T-cell (primary cell): ENCODE results near the gene MLEC. TPM values are rescaled to one million over a fixed set of nuclear protein-coding genes. Genes with fewer than 3 reads are reported as not detected.
"Not testable (repeated sequence)": the region's sequence is repeated elsewhere in the genome, so short reads cannot be mapped to it uniquely, and the experiment has no call there.

Source experiments
- ATAC-seq, 4 experiments: fragments of 200-7000 bp in 3 of 4; fragments of 150-1000 bp in 1 of 4; cut with Tn5 transposase; replicated peaks in 1 of 4; 1 replicate in 3 of 4; 2 replicates in 1 of 4; pipeline ENCODE4 v1.10.0; 2021; ENCODE audit warnings: moderate library complexity in 3 of 4, mild to moderate bottlenecking in 2 of 4, moderate number of reproducible peaks in 1 of 4
- CTCF ChIA-PET, 2 donors: fragments of 300-600 bp; sonication (Branson Sonifier 250); formaldehyde crosslinking; loops; one replicate each; lab custom pipeline; 2022; ENCODE audit warnings: antibody characterized with exemption in 2 of 2; lab: Charles Lee
- POLR2A ChIA-PET, 2 donors: fragments of 300-600 bp; sonication (Branson Sonifier 250); formaldehyde crosslinking; loops; one replicate each; lab custom pipeline; 2022; ENCODE audit warnings: antibody characterized with exemption in 2 of 2; lab: Charles Lee
- DNase-seq, 35 experiments: peaks; one replicate each; pipeline versions ENCODE4 v3.0.0 to v3.0.0-alpha.2; 2013 to 2023
- H3K27ac ChIP-seq: one replicate; pipeline ENCODE4 v1.5.1; 2013; ENCODE audit warnings: low read length
- H3K27me3 ChIP-seq, 2 experiments: replicated peaks in 1 of 2; 1 replicate in 1 of 2; 2 replicates in 1 of 2; pipeline versions ENCODE4 v1.6.1 to v1.7.0; 2013; ENCODE audit warnings: low read length in 1 of 2, mixed read lengths in 1 of 2; ENCODE audit not compliant: control insufficient read depth in 2 of 2, insufficient read depth in 2 of 2; ENCODE audit errors: extremely low read depth in 1 of 2
- H3K36me3 ChIP-seq, 2 donors: 1 replicate in 1 of 2; 2 replicates in 1 of 2; pipeline versions ENCODE4 v1.6.1 to v1.7.0; 2013; ENCODE audit warnings: low read length in 1 of 2; ENCODE audit not compliant: control insufficient read depth in 2 of 2, insufficient read depth in 1 of 2; ENCODE audit errors: extremely low read depth in 1 of 2
- H3K4me1 ChIP-seq, 2 experiments: 1 replicate in 1 of 2; 2 replicates in 1 of 2; pipeline versions ENCODE4 v1.6.1 to v1.7.0; 2013; ENCODE audit warnings: low read length in 2 of 2, mixed read lengths in 1 of 2; ENCODE audit not compliant: insufficient read depth in 2 of 2, control insufficient read depth in 1 of 2; ENCODE audit errors: extremely low read depth in 1 of 2
- H3K4me3 ChIP-seq, 2 donors: 1 replicate in 1 of 2; 2 replicates in 1 of 2; pipeline versions ENCODE4 v1.5.1 to v1.7.0; 2013; ENCODE audit warnings: mild to moderate bottlenecking in 2 of 2, low read length in 1 of 2, moderate library complexity in 1 of 2; ENCODE audit not compliant: control insufficient read depth in 1 of 2; ENCODE audit errors: extremely low read depth in 1 of 2
- H3K9me3 ChIP-seq: 2 replicates; pipeline ENCODE4 v1.7.0; 2013
- H3K27ac Mint-ChIP-seq, 2 donors: one replicate each; pipeline ENCODE4 v1.8.0; 2020 to 2021; ENCODE audit warnings: mild to moderate bottlenecking in 2 of 2, mixed read lengths in 2 of 2
- H3K27me3 Mint-ChIP-seq, 2 donors: one replicate each; pipeline ENCODE4 v1.8.0; 2021 to 2022; ENCODE audit warnings: mixed read lengths in 2 of 2
- H3K36me3 Mint-ChIP-seq: one replicate; pipeline ENCODE4 v1.8.0; 2021; ENCODE audit warnings: mixed read lengths
- H3K4me1 Mint-ChIP-seq, 3 donors: one replicate each; pipeline ENCODE4 v1.8.0; 2020 to 2022; ENCODE audit warnings: mixed read lengths in 3 of 3, mild to moderate bottlenecking in 1 of 3
- H3K4me3 Mint-ChIP-seq, 3 donors: one replicate each; pipeline ENCODE4 v1.8.0; 2020 to 2022; ENCODE audit warnings: mild to moderate bottlenecking in 3 of 3, mixed read lengths in 3 of 3, moderate library complexity in 3 of 3
- H3K9me3 Mint-ChIP-seq, 3 donors: one replicate each; pipeline ENCODE4 v1.8.0; 2020 to 2022; ENCODE audit warnings: mixed read lengths in 3 of 3
- WGBS: methylation state at CpG from one replicate; pipeline ENCODE4 v1.1.5; 2013; ENCODE audit warnings: missing lambda C conversion rate; ENCODE audit not compliant: insufficient coverage; 5-methylcytosine and 5-hydroxymethylcytosine counted together
- total RNA-seq, 35 experiments: library from RNA in 6 of 35; stranded (reverse) in 6 of 35; fragments of 120-200 nt in 1 of 35; gene quantifications; one replicate each; pipeline versions ENCODE4 v1.2.1 to v1.2.4 and lab custom pipeline; 2013 to 2026

Gene MLEC
- total RNA-seq, 5 donors from 2014 or later (not counting 1 experiment from before 2014, with no cell fraction given), result 26.3 to 61.3 (median 55.3) TPM

DNA sequence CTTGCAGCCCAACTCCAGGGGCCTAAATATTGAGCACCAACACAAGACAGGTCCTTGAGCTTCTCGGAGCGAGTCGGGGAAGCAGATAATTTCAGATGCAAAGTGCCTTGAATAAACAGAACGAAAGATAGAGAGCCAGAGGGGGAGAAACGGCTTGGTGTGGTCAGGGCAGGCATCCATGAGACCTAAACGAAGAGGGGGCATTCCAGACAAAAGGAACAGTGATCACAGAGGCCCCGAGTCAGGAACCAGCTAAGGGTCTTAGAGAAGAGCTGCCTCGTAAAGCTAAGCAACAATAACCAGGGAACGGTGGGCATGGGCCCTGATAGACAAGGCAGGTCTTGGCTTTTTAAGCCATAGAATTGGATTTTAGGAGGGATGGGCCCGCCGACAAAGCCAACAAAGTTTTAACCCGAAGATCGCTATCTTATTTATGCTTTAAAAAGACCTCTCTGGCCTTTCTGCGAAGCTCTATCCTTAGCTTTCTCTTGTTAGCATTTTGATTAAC, 38.3 kb downstream of the MLEC start:
- Histone ChIP-seq H3K27me3 (no peaks in the 10 kb centered on the region), H3K4me1 (peaks cover 0 to 22% of the 10 kb centered on the region in 2 experiments), H3K36me3 (peaks cover 8 to 36% of the 10 kb centered on the region in 2 donors), H3K9me3 (no peaks in the 10 kb centered on the region), H3K4me3 (peak overlapping the region; percentile 67 to 68), H3K27ac (no peak overlapping the region)
- ATAC-seq (peak in 1 of 4 experiments; percentile 1), DNase-seq (no peak)
- H3K36me3 Mint-ChIP-seq, result peaks cover 34% of the 10 kb centered on the region
- H3K4me3 Mint-ChIP-seq, result peak overlapping the region; percentile 87 to 90 (median 88)
- H3K9me3 Mint-ChIP-seq, result no peaks in the 10 kb centered on the region
- WGBS, result 49% methylated on average over 10 of the region's 14 CpGs
- CTCF ChIA-PET, result interaction anchor here in 1 of 2 donors (0.6 to 0.7 kb wide), 3 partner anchors 75 to 1427 kb away, joined by 3 to 5 read pairs (median 3); partner anchors contain the start of gene CABP1
- H3K4me1 Mint-ChIP-seq, result peaks cover 19 to 25% (median 23%) of the 10 kb centered on the region in 3 donors
- POLR2A ChIA-PET, result interaction anchor here in 1 of 2 donors (0.6 kb wide), 1 partner anchor 14 kb away, joined by 3 read pairs; no protein-coding TSS in a partner anchor
- H3K27ac Mint-ChIP-seq, result peak overlapping the region in 1 of 2 donors; percentile 48
- no peaks in the 10 kb centered on the region for H3K27me3 Mint-ChIP-seq

DNA sequence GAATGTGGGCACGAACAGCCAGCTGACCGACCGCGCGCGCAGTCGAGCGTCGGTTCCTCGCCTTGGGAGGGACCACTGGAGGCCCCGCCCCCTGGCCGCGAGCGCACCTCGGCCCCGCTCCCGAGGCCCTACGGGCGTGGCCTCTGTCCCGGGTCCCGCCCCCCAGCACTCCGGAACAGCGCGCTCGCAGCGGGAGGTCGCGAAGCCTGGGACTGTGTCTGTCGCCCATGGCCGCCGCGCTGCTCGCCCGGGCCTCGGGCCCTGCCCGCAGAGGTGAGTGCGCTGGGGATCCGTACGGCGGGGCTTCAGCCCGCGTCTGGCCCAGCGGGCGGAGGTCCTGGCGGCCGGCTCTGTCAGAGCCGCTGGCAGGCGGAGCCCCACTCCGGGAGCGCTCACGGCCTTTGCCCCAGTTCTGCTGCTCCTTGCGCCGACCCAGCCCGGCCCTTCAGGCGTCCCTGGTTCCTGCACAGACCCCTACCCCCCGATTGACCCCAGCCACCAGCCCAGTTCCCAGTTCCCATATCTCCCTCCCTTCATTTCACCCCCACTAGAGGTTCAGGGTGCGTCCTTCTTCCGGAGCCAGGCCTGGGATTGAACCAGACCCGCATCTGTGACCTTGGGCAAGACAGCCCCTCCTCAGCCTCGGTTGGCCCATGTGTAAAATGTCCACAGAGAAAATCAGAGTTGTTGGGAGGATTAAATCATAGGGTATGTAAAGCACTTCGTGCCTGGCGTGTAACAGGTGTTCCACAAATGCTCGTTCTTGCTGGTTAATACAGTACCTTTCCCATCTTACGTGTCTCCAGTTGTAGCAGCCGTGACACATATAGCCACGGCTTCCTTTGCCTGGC, 38.9 kb downstream of the MLEC start, which contains the start of gene ACADS:
Gene ACADS (plus strand): TSS at position 168 of the 851 bp plus-strand sequence. CDS start 60 bp downstream, at position 228.
- Histone ChIP-seq H3K4me1 (peaks cover 0 to 22% of the 10 kb centered on the region in 2 experiments), H3K4me3 (peak within 1 kb of the TSS; percentile 67 to 68), H3K27me3 (no peaks in the 10 kb centered on the region), H3K9me3 (no peaks in the 10 kb centered on the region), H3K27ac (peak within 1 kb of the TSS; percentile 38), H3K36me3 (peaks cover 4 to 34% of the 10 kb centered on the region in 2 donors)
- ATAC-seq, result peak; percentile 100
- DNase-seq, result peak; percentile 73 to 93 (median 84)
- POLR2A ChIA-PET, result interaction anchor here in 1 of 2 donors (0.6 kb wide), 1 partner anchor 14 kb away, joined by 3 read pairs; no protein-coding TSS in a partner anchor
- Mint-ChIP-seq H3K27me3 (no peaks in the 10 kb centered on the region), H3K9me3 (no peaks in the 10 kb centered on the region), H3K27ac (peak within 1 kb of the TSS; percentile 53 to 65), H3K4me3 (peak within 1 kb of the TSS; percentile 87 to 90 (median 88)), H3K36me3 (peaks cover 35% of the 10 kb centered on the region), H3K4me1 (peaks cover 19 to 26% (median 25%) of the 10 kb centered on the region in 3 donors)
- WGBS, result 7% methylated on average over 66 of the region's 66 CpGs
- CTCF ChIA-PET, result interaction anchor here in 1 of 2 donors (0.6 kb wide), 1 partner anchor 75 kb away, joined by 3 read pairs; no protein-coding TSS in a partner anchor

- H3K9me3 Mint-ChIP-seq, result no peaks in the 10 kb centered on the region
- peak overlapping the region; percentile 87 to 90 (median 88) for H3K4me3 Mint-ChIP-seq
- DNase-seq (no peak), ATAC-seq (no peak)
- Histone ChIP-seq H3K4me1 (peaks cover 0 to 22% of the 10 kb centered on the region in 2 experiments), H3K9me3 (no peaks in the 10 kb centered on the region), H3K36me3 (peaks cover 4 to 29% of the 10 kb centered on the region in 2 donors), H3K27ac (no peak overlapping the region), H3K4me3 (peak overlapping the region in 1 of 2 donors; percentile 67), H3K27me3 (no peaks in the 10 kb centered on the region)
- WGBS, result 89% methylated on average over 9 of the region's 9 CpGs
- H3K27ac Mint-ChIP-seq, result peak overlapping the region; percentile 53 to 65
- CTCF ChIA-PET, result no interaction called here
- H3K36me3 Mint-ChIP-seq, result peaks cover 32% of the 10 kb centered on the region
- H3K27me3 Mint-ChIP-seq, result no peaks in the 10 kb centered on the region
- POLR2A ChIA-PET, result no interaction called here
- peaks cover 19 to 26% (median 25%) of the 10 kb centered on the region in 3 donors for H3K4me1 Mint-ChIP-seq
Measured at GRCh38 chr12:120726510-120726793, 39.5 kb downstream of the MLEC start.

- H3K4me1 ChIP-seq, result peaks cover 0 to 22% of the 10 kb centered on the region in 2 experiments
- no peak overlapping the region for H3K4me3 ChIP-seq
- H3K9me3 Mint-ChIP-seq, result no peaks in the 10 kb centered on the region
- H3K4me1 Mint-ChIP-seq, result peaks cover 19 to 26% (median 25%) of the 10 kb centered on the region in 3 donors
- no peak overlapping the region for H3K27ac ChIP-seq
- H3K36me3 ChIP-seq, result peaks cover 0 to 24% of the 10 kb centered on the region in 2 donors
- ATAC-seq (no peak), DNase-seq (no peak)
- ChIA-PET POLR2A (no interaction called here), CTCF (no interaction called here)
- no peaks in the 10 kb centered on the region for H3K27me3 Mint-ChIP-seq
- WGBS, result 96% methylated on average over 9 of the region's 9 CpGs
- peaks cover 29% of the 10 kb centered on the region for H3K36me3 Mint-ChIP-seq
- no peak overlapping the region for H3K27ac Mint-ChIP-seq
- no peaks in the 10 kb centered on the region for H3K27me3 ChIP-seq
- peak overlapping the region in 2 of 3 donors; percentile 87 to 90 for H3K4me3 Mint-ChIP-seq
- no peaks in the 10 kb centered on the region for H3K9me3 ChIP-seq
Measured at GRCh38 chr12:120726961-120727360, 40.0 kb downstream of the MLEC start.

- ATAC-seq, H3K4me3 ChIP-seq, H3K4me1 ChIP-seq, H3K9me3 ChIP-seq, H3K4me1 Mint-ChIP-seq, H3K36me3 ChIP-seq, H3K4me3 Mint-ChIP-seq, H3K27me3 ChIP-seq, H3K9me3 Mint-ChIP-seq, H3K27ac Mint-ChIP-seq, POLR2A ChIA-PET, H3K27ac ChIP-seq, CTCF ChIA-PET, DNase-seq, H3K27me3 Mint-ChIP-seq: not testable (repeated sequence)
- WGBS, result 96% methylated on average over 23 of the region's 35 CpGs
- peaks cover 23% of the 10 kb centered on the region for H3K36me3 Mint-ChIP-seq
Measured at GRCh38 chr12:120732198-120732597, 45.2 kb downstream of the MLEC start.

- Mint-ChIP-seq H3K4me3 (no peak overlapping the region), H3K36me3 (peaks cover 23% of the 10 kb centered on the region), H3K27me3 (no peaks in the 10 kb centered on the region), H3K27ac (no peak overlapping the region), H3K4me1 (peaks cover 0 to 6% (median 3%) of the 10 kb centered on the region in 3 donors), H3K9me3 (no peaks in the 10 kb centered on the region)
- H3K27ac ChIP-seq, result no peak overlapping the region
- ATAC-seq (no peak), DNase-seq (no peak)
- 86% methylated on average over 2 of the region's 3 CpGs for WGBS
- POLR2A ChIA-PET, result no interaction called here
- H3K9me3 ChIP-seq, result no peaks in the 10 kb centered on the region
- no peaks in the 10 kb centered on the region for H3K27me3 ChIP-seq
- H3K4me1 ChIP-seq, result no peaks in the 10 kb centered on the region
- CTCF ChIA-PET, result interaction anchor here in 1 of 2 donors (0.5 kb wide), 1 partner anchor 366 kb away, joined by 3 read pairs; no protein-coding TSS in a partner anchor
- H3K4me3 ChIP-seq, result no peak overlapping the region
- H3K36me3 ChIP-seq, result peaks cover 6 to 8% of the 10 kb centered on the region in 2 donors
Measured at GRCh38 chr12:120733574-120733973, 46.6 kb downstream of the MLEC start.
